ENCODE data around the gene TTC7B. TPM values are rescaled to one million over a fixed set of nuclear protein-coding genes. Genes with fewer than 3 reads are reported as not detected.
A peak's percentile ranks its signal among the peaks of the same experiment; 100 is the strongest.

Gene TTC7B
- total and polyA plus RNA-seq, 2 of the 8 experiments (the other 6 are each of a cell fraction or from before 2014, with no cell fraction given): 23.7 to 34.0 TPM

DNA sequence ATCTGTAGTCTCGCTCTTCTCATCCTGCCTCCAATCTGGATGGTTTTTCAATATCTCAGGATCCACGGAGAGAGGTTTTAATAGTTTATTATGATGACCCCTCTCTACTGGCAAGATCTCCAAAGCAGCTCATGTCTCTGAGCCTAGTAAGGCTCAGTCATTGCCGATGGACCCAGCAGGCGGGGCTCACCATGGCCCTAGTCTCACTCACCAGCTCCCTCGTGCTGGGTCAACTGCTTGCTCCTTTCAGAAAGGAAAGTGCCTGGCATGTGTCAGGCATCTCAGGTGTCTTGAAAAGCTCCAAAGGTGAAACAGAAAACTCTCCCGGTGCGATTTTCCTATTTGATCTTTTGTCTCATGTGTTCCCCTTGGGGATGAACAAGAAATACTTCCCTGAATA lies 240.4 kb downstream of the TTC7B start:
- Histone ChIP-seq H3K27me3 (replicated peaks in 1 of 4; ENCODE audit: control insufficient read depth in 3 of 4, extremely low read depth in 1 of 4, insufficient read depth in 3 of 4, low read length in 3 of 4) (0 out of 7 replicates have a peak, but pooled peaks cover 0 to 5% (median 0%) of the 10 kb centered on the region in 4 experiments), H3K4ac (replicated peaks; ENCODE audit: insufficient read length, low read depth, low read length) (no peak overlapping the region), H3K79me2 (ENCODE audit: control insufficient read depth in 1 of 2, insufficient read depth in 2 of 2, low read length in 2 of 2) (no peaks in the 10 kb centered on the region), H3K9ac (replicated peaks in 1 of 4; ENCODE audit: extremely low read depth in 1 of 4, low read depth in 3 of 4, low read length in 3 of 4) (no peak overlapping the region), H2BK5ac (ENCODE audit: low read depth, low read length) (no peak overlapping the region), H2BK120ac (replicated peaks; ENCODE audit: low read depth, low read length) (no peak overlapping the region), H3K56ac (replicated peaks; ENCODE audit: insufficient read length, low read depth, low read length) (no peak overlapping the region), H2AFZ (ENCODE audit: low read length) (no peak overlapping the region), H4K20me1 (replicated peaks in 1 of 2; ENCODE audit: control insufficient read depth in 1 of 2, insufficient read depth in 2 of 2, low read length in 2 of 2) (no peaks in the 10 kb centered on the region), H3K4me3 (ENCODE audit: extremely low read depth in 1 of 4, insufficient read depth in 2 of 4, low read depth in 3 of 4, low read length in 4 of 4) (no peak overlapping the region), H4K5ac (ENCODE audit: insufficient read length, low read depth, low read length) (no peak overlapping the region), H3K36me3 (ENCODE audit: control insufficient read depth in 2 of 4, insufficient read depth in 4 of 4, low read length in 3 of 4) (no peaks in the 10 kb centered on the region), H4K8ac (ENCODE audit: extremely low read depth, insufficient read depth, low read length) (no peak overlapping the region), H2BK12ac (ENCODE audit: low read depth, low read length) (no peak overlapping the region), H3K23ac (ENCODE audit: insufficient read length) (no peak overlapping the region), H3K9me3 (ENCODE audit: insufficient read depth in 2 of 2, low read depth in 1 of 2, low read length in 1 of 2) (no peaks in the 10 kb centered on the region), H4K91ac (replicated peaks; ENCODE audit: insufficient read length, low read length) (peak overlapping the region; percentile 38), H2BK15ac (ENCODE audit: low read length) (no peak overlapping the region), H3K4me1 (replicated peaks in 1 of 4; ENCODE audit: control insufficient read depth in 3 of 4, insufficient read depth in 4 of 4, low read length in 3 of 4) (peaks cover 9 to 27% (median 17%) of the 10 kb centered on the region in 4 experiments), H2AK5ac (ENCODE audit: low read depth, low read length) (no peak overlapping the region), H2BK20ac (ENCODE audit: low read length) (no peak overlapping the region), H3K27ac (ENCODE audit: low read depth, low read length) (no peak overlapping the region), H3K23me2 (ENCODE audit: low read depth, low read length) (no peaks in the 10 kb centered on the region), H3K18ac (ENCODE audit: extremely low read depth, low read length) (no peak overlapping the region), H3K79me1 (ENCODE audit: low read depth, low read length) (no peaks in the 10 kb centered on the region), H3K4me2 (ENCODE audit: insufficient read depth in 1 of 2, low read depth in 2 of 2, low read length in 2 of 2) (no peak overlapping the region), H3K14ac (ENCODE audit: insufficient read length) (no peak overlapping the region)
- DNase-seq (ENCODE audit: low read depth in 1 of 2, low spot score in 2 of 2) (no peak), FAIRE-seq (no peak)
- ChIA-PET CTCF (ENCODE audit: partially characterized antibody) (interaction anchor here (0.6 to 2.8 kb wide), 21 partner anchors 9 to 167 kb away, joined by 3 to 8 read pairs (median 4); no protein-coding TSS in a partner anchor), POLR2A (ENCODE audit: partially characterized antibody) (interaction anchor here (1.0 to 2.0 kb wide), 2 partner anchors 9 to 66 kb away, joined by 3 to 5 read pairs; no protein-coding TSS in a partner anchor)
- 80% methylated on average over 7 of the region's 7 CpGs; no CpG with 5 or more reads in 1 of the 2 experiments for WGBS, 2 experiments (ENCODE audit: extremely low coverage in 1 of 2, insufficient coverage in 1 of 2, insufficient read length in 1 of 2, insufficient replicate concordance in 2 of 2, low coverage in 1 of 2, low lambda C conversion rate in 2 of 2, missing lambda C conversion rate in 1 of 2)
- TF ChIP-seq GTF2F1 (IDR thresholded peaks at IDR 0.05; ENCODE audit: borderline replicate concordance, low read depth, low read length) (no peak), EP300 (IDR thresholded peaks at IDR 0.05; ENCODE audit: borderline replicate concordance in 1 of 2, low read depth in 2 of 2, low read length in 2 of 2) (no peak)
- TF ChIP-seq, protein P1, sequence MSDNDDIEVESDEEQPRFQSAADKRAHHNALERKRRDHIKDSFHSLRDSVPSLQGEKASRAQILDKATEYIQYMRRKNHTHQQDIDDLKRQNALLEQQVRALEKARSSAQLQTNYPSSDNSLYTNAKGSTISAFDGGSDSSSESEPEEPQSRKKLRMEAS (IDR thresholded peaks at IDR 0.05): 0 out of 2 replicates have a peak, but pooled peaks have one; percentile 17
